ENCODE results near the gene YTHDC1. TPM values are rescaled to one million over a fixed set of nuclear protein-coding genes. Genes with fewer than 3 reads are reported as not detected.
"Not testable (repeated sequence)": the region's sequence is repeated elsewhere in the genome, so short reads cannot be mapped to it uniquely, and the experiment has no call there.

YTHDC1 gene
- total RNA-seq, 2 experiments from 2014 or later = 88.7 to 90.3 TPM

DNA sequence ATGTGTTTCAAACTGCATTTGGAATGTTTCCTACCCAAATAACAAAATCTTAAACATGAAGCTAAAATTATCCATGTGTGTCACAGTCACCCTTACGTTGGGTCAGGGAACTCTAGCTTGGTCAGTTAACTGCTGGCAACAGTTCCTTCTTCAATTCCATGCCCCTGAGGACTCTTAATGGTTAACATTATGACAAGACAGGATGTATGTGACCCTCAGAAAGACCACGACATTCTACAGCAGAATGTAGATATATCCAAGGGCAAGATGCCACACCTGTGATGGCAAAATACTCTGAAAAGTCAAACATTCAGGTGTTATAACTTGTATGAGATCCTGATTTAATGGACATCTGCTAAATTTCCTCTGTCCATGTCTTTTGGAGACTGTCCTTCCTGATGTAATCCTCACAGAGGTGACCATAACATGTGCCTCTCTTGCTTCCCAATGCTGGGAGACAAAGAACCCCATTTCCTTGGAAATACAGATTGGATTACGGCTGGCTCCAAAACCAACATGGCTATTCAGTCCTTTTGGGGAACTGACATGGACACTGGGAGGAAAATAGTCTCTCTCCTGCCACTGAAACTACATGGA, 39.1 kb downstream of the YTHDC1 start:
- no peaks in the 10 kb centered on the region for H3K4me1 Mint-ChIP-seq
- no peak overlapping the region for H3K4me3 Mint-ChIP-seq
- H3K36me3 Mint-ChIP-seq (ENCODE audit: low read depth) = peaks cover 30% of the 10 kb centered on the region
- no peaks in the 10 kb centered on the region for H3K9me3 Mint-ChIP-seq
- peaks cover 3% of the 10 kb centered on the region for H3K27me3 Mint-ChIP-seq
- CTCF ChIA-PET = no interaction called here
- POLR2A ChIA-PET = no interaction called here
- no peak for DNase-seq
- H3K27ac Mint-ChIP-seq = no peak overlapping the region

DNA sequence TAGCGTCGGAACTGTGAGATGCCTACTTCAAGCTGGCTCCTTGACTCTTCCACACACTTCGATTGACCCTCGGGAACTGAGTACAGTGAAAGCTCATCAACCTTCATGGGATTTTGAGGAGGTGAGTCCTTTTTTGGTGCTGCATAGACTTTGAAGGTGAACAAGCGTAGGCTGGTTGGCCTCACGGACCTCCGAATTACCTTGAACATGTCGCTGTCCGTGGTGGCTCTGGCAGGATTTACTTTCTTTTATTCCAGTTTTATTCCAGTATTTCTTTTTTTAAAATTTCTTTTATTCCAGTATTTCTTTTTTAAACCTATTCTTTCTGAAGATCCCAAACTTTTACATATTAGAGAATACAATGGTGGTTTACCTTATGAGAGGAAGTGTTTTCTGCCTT, 45.2 kb downstream of the YTHDC1 start:
- DNase-seq = no peak
- Mint-ChIP-seq H3K9me3 (no peaks in the 10 kb centered on the region), H3K27ac (no peak overlapping the region), H3K27me3 (peaks cover 11% of the 10 kb centered on the region), H3K4me1 (no peaks in the 10 kb centered on the region), H3K4me3 (no peak overlapping the region), H3K36me3 (ENCODE audit: low read depth) (no peaks in the 10 kb centered on the region)
- ChIA-PET POLR2A (no interaction called here), CTCF (interaction anchor here (0.6 kb wide), 1 partner anchor 743 kb away, joined by 3 read pairs; no protein-coding TSS in a partner anchor)

DNA sequence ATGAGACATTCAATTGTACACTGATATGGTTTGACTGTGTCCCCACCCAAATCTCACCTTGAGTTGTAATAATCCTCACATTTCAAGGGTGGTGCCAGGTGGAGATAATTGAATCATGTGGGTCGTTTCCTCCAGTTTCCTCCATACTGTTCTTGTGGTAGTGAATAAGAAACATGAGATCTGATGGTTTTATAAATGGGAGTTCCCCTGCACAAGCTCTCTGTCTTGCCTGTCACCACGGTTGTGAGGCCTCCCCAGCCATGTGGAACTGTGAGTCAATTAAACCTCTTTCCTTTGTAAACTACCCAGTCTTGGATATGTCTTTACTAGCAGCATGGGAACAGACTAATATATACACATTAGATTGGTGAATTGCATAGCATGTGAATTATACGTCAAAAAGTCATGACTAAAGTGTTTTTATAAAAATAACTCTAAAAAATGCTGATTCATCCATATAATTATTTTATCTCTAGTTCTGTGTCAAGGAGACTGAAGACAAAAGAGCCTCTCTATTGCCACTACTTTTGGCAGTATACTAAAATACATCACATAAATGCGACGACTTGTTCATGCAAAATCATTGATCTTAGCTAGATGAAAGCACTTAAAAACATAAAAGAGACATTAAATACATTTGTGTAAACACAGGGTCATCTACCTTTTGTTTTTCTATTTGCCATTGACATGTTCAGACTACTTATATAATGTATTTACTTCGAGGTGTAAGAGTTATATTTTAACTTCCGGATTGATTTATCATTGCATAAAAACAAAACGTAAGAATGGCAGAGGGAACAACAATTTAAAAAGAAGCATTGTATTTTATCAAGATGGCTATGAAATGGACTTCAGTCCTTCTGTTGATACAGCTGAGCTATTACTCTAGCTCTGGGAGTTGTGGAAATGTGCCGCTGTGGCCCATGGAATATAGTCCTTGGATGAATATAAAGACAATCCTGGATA, 50.1 kb downstream of the YTHDC1 start:
- Mint-ChIP-seq H3K27ac (no peak overlapping the region), H3K4me1 (no peaks in the 10 kb centered on the region), H3K27me3 (peaks cover 8% of the 10 kb centered on the region), H3K9me3 (peaks cover 4% of the 10 kb centered on the region), H3K4me3 (no peak overlapping the region), H3K36me3 (ENCODE audit: low read depth) (no peaks in the 10 kb centered on the region)
- DNase-seq = no peak
- POLR2A ChIA-PET = no interaction called here
- CTCF ChIA-PET = no interaction called here

DNA sequence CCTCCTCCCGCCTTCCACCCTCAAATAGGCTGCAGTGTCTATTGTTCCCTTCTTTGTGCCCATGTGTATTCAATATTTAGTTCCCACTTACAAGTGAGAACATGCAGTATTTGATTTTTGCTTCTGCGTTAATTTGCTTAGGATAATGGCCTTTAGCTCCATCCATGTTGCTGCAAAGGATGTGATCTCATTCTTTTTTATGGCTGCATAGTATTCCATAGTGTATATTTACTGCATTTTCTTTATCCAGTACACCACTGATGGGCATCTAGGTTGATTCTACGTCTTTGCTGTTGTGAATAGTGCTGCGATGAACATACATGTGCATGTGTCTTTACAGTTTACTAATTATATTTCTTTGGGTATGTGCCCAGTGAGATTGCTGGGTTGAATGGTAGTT, 52.8 kb downstream of the YTHDC1 start:
- Mint-ChIP-seq H3K4me1 (no peaks in the 10 kb centered on the region), H3K4me3 (no peak overlapping the region), H3K36me3 (ENCODE audit: low read depth) (no peaks in the 10 kb centered on the region), H3K9me3 (peaks cover 4% of the 10 kb centered on the region), H3K27me3 (no peaks in the 10 kb centered on the region), H3K27ac (no peak overlapping the region)
- POLR2A ChIA-PET = no interaction called here
- DNase-seq = no peak
- CTCF ChIA-PET = no interaction called here

DNA sequence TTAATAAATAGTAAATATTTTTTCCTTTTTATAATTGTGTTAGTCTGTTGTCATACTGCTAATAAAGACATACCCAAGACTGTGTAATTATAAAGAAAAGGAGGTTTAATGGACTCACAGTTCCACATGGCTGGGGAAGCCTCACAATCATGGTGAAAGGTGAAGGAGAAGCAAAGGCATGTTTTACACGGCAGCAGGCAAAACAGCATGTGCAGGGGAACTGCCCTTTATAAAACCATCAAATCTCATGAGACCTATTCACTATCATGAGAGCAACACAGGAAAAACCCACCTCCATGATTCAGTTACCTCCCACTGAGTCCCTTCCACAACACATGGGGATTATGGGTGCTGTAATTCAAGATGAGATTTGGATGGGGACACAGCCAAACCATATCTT, 58.6 kb downstream of the YTHDC1 start:
- Mint-ChIP-seq H3K4me3 (no peak overlapping the region), H3K9me3 (no peaks in the 10 kb centered on the region), H3K27ac (no peak overlapping the region), H3K4me1 (no peaks in the 10 kb centered on the region), H3K36me3 (ENCODE audit: low read depth) (no peaks in the 10 kb centered on the region), H3K27me3 (peaks cover 8% of the 10 kb centered on the region)
- CTCF ChIA-PET = no interaction called here
- no peak for DNase-seq
- POLR2A ChIA-PET = no interaction called here

DNA sequence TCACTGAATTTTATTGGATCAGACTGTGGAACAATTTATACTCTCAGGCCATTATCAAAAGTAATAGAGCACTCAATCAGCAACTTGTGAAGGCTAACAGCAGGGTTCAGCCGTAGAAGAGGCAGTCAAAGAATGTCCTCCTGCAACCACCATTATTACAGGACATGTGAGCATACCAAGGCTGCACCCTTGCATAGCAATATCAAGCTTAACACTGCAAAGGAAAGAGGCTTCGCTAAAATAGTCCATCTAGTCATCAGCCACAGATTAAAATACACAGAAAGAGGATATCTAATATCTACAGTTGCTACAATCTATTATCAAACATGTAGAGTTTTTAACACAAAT, 61.5 kb downstream of the YTHDC1 start:
- ChIA-PET POLR2A (no interaction called here), CTCF (no interaction called here)
- no peak overlapping the region for H3K4me3 Mint-ChIP-seq
- H3K4me1 Mint-ChIP-seq = no peaks in the 10 kb centered on the region
- H3K9me3 Mint-ChIP-seq = no peaks in the 10 kb centered on the region
- H3K36me3 Mint-ChIP-seq (ENCODE audit: low read depth) = no peaks in the 10 kb centered on the region
- no peak overlapping the region for H3K27ac Mint-ChIP-seq
- peaks cover 12% of the 10 kb centered on the region for H3K27me3 Mint-ChIP-seq
- DNase-seq = no peak

DNA sequence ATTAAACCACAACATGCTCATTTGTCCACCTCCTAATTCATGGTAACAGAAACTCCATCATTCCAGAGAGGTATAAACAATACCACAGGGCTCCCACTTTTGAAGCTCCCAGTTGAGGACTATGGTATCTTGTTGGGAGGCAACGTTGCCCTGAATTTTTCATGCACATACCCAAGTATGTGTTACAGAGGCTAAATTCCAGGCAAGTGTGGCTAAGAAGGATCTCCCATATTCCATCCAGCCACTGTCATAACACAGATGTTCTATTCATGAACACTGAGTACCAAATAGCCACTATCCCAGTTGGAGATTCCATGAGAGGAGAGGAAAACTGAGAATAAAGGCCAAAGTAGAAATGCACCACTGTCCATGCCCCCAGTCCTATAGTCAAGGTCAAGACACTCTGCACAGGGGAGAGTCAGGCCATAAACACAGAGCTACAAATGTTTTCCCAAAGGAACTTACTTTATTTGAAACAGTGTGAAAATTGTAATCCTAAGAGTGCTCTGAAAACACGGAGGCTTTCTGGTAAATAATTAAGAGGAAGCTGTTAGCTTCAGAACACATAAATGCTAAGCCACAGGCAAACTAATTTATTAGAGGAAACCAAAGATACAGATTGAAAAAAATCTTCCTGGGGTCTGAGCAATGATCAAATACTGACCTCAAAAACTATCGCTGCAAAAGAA, 62.0 kb downstream of the YTHDC1 start:
- Mint-ChIP-seq H3K4me3 (no peak overlapping the region), H3K9me3 (no peaks in the 10 kb centered on the region), H3K4me1 (no peaks in the 10 kb centered on the region), H3K36me3 (ENCODE audit: low read depth) (no peaks in the 10 kb centered on the region), H3K27ac (no peak overlapping the region), H3K27me3 (peaks cover 12% of the 10 kb centered on the region)
- DNase-seq = no peak
- ChIA-PET CTCF (no interaction called here), POLR2A (no interaction called here)

DNA sequence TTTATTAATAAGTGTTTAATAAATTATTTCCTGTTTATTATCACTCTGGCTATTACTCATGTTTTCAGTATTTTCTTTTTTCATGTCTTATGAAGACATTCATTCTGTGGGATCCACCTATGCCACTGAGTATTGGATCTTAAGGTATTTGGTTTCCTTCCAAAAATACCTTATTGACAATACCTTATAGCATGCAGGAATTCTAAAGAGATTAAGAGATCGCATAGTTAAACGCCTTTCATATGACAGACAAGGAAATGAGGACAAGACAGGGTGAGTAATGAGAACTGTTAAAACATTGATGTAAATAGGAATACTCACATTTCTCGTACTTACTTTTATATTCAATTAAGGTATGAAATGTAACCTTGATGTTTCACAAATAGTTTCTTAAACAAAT, 66.2 kb downstream of the YTHDC1 start:
- POLR2A ChIA-PET = no interaction called here
- no peak for DNase-seq
- no peak overlapping the region for H3K4me3 Mint-ChIP-seq
- H3K36me3 Mint-ChIP-seq (ENCODE audit: low read depth) = no peaks in the 10 kb centered on the region
- CTCF ChIA-PET = no interaction called here
- no peak overlapping the region for H3K27ac Mint-ChIP-seq
- H3K4me1 Mint-ChIP-seq = no peaks in the 10 kb centered on the region
- H3K9me3 Mint-ChIP-seq = no peaks in the 10 kb centered on the region
- H3K27me3 Mint-ChIP-seq = peaks cover 8% of the 10 kb centered on the region

DNA sequence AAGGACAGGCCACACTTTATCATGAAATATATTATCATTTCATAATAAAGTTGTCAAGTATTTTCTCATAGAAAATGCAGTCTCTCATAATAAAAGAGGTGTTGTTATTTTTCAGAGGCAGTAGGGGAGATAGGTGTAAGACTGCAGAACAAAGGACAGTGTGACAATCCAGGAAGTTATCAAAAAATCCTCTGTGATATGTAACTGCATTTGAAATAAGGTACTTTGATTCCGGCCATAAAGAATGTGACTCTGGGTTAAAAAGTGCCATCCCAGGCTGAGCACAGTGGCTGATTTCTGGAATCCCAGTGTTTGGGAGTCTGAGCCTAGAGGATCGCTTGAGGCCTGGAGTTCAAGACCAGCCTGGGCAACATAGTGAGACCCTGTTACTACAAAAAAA, 66.8 kb downstream of the YTHDC1 start:
- H3K36me3 Mint-ChIP-seq (ENCODE audit: low read depth) = no peaks in the 10 kb centered on the region
- no peak overlapping the region for H3K27ac Mint-ChIP-seq
- H3K4me3 Mint-ChIP-seq = no peak overlapping the region
- POLR2A ChIA-PET = no interaction called here
- peaks cover 4% of the 10 kb centered on the region for H3K27me3 Mint-ChIP-seq
- no peaks in the 10 kb centered on the region for H3K9me3 Mint-ChIP-seq
- no peaks in the 10 kb centered on the region for H3K4me1 Mint-ChIP-seq
- no peak for DNase-seq
- CTCF ChIA-PET = no interaction called here

DNA sequence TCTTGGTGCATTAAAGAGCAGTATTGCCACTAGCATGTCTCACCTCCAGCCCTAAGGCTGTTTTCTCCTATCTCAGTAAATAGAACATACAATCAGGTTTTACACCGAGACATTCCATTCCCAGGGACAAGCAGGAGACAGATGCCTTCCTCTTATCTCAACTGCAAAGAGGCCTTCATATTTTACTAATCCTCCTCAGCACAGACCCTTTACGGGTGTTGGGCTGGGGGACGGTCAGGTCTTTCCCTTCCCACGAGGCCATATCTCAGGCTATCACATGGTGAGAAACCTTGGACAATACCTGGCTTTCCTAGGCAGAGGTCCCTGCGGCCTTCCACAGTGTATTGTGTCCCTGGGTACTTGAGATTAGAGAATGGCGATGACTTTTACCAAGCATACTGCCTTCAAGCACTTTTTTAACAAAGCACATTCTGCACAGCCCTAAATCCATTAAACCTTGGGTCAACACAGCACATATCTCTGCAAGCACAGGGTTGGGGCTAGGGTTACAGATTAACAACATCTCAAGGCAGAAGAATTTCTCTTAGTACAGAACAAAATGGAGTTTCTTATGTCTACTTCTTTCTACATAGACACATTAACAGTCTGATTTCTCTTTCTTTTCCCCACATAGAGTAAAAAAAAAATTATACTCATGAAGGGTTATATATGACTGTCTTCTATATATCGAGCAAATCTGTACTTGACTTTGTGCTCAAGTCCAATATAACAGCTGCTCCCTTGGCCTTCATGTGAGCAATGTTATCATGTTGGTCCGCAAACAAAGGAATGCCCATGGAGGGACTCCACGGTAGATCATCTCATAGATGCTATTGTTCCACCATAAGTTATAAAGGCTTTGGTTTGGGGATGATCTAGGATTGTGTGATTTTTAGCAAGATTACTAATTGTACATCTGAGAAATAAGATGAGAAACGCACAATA, 67.8 kb downstream of the YTHDC1 start:
- H3K9me3 Mint-ChIP-seq; POLR2A ChIA-PET; H3K36me3 Mint-ChIP-seq (ENCODE audit: low read depth); H3K4me3 Mint-ChIP-seq; H3K27ac Mint-ChIP-seq; H3K27me3 Mint-ChIP-seq; H3K4me1 Mint-ChIP-seq; DNase-seq; CTCF ChIA-PET: not testable (repeated sequence)

DNA sequence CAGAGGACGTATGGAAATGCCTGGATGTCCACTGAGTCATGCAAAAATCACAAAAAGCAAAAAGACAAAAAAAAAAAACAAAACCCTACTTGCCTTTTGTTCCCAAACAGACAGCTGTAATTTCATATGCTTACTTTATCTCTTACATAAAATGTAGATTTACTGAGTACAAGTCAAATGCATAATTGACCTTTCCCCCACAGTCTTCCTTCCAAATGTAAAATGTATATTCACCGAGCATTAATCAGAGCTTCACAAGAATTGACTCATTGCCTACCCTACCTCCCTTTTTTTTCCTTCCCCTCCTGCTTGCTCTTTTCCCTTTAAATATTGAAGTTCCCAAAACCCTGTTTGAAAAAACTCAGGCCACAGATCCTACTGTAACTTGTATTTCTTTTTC, 71.9 kb downstream of the YTHDC1 start:
- POLR2A ChIA-PET = no interaction called here
- no peaks in the 10 kb centered on the region for H3K36me3 Mint-ChIP-seq (ENCODE audit: low read depth)
- no peaks in the 10 kb centered on the region for H3K4me1 Mint-ChIP-seq
- H3K27ac Mint-ChIP-seq = no peak overlapping the region
- H3K27me3 Mint-ChIP-seq = peaks cover 6% of the 10 kb centered on the region
- CTCF ChIA-PET = interaction anchor here (0.7 kb wide), 1 partner anchor 15 kb away, joined by 4 read pairs; no protein-coding TSS in a partner anchor
- H3K9me3 Mint-ChIP-seq = no peaks in the 10 kb centered on the region
- H3K4me3 Mint-ChIP-seq = no peak overlapping the region
- DNase-seq = no peak

DNA sequence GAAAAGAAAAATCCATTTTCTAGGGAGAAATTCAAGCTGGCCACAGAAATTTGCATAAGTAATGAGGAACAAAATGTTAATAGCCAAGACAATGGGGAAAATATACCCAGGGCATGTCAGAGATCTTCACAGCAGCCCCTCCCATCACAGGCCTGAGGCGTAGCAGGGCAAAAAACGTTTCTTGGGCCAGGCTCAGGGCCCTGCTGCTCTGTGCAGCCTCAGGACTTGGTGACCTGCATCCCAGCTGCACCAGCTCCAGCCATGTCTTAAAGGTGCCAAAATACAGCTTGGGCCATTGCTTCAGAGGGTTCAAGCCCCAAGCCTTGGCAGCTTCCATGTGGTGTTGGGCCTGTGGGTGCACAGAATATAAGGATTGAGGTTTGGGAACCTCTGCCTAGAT, 72.3 kb downstream of the YTHDC1 start:
- Mint-ChIP-seq H3K27ac (no peak overlapping the region), H3K4me1 (no peaks in the 10 kb centered on the region), H3K27me3 (peaks cover 8% of the 10 kb centered on the region), H3K36me3 (ENCODE audit: low read depth) (no peaks in the 10 kb centered on the region), H3K9me3 (no peaks in the 10 kb centered on the region), H3K4me3 (no peak overlapping the region)
- CTCF ChIA-PET = interaction anchor here (0.7 kb wide), 1 partner anchor 14 kb away, joined by 4 read pairs; no protein-coding TSS in a partner anchor
- POLR2A ChIA-PET = no interaction called here
- DNase-seq = no peak
